HFF-Myc (cell line): ENCODE results near the gene OSBPL3.

Source experiments
- DNase-seq: peaks from one replicate; pipeline ENCODE4 v3.0.0-alpha.2; 2011; ENCODE audit warnings: low read depth; ENCODE audit errors: extremely low read depth
- H3K4me3 ChIP-seq: replicated peaks from 2 replicates; pipeline ENCODE4 v1.5.1; 2011; ENCODE audit warnings: low read depth, mild to moderate bottlenecking, control low read depth, low read length
- CTCF ChIP-seq: IDR thresholded peaks from 2 replicates; pipeline ENCODE4 v1.5.1; 2012; ENCODE audit warnings: mild to moderate bottlenecking, low read depth, low read length, control low read depth; ENCODE audit errors: missing control alignments

The OSBPL3 gene

GRCh38 chr7:24874791-24875190 is 105.2 kb downstream of the OSBPL3 start:
- no peak overlapping the region for H3K4me3 ChIP-seq
- DNase-seq: no peak
- TF ChIP-seq CTCF: no peak

GRCh38 chr7:24873944-24874343 is 106.0 kb downstream of the OSBPL3 start:
- no peak for DNase-seq
- TF ChIP-seq CTCF: no peak
- no peak overlapping the region for H3K4me3 ChIP-seq

DNA sequence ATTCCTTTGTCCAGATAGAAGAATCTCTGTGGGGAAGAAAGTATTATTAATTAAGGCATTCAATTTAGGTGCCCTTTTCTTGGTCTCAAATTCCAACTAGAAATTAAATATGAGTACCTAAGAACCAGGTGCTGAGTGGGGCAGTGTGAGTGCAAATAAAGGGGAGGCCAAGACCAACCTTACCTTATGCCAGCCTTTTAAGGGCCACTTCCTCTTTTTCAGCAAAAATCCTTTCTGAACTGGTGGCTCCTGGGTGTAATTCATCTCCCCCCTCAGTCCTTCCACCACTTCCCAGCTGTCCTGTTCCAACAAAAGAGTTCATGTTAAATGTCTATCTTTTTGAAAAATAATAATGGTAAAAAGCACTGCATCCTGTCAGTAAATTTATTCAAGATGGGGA is 108.2 kb downstream of the OSBPL3 start:
- no peak overlapping the region for H3K4me3 ChIP-seq
- TF ChIP-seq CTCF: no peak
- DNase-seq: no peak

DNA sequence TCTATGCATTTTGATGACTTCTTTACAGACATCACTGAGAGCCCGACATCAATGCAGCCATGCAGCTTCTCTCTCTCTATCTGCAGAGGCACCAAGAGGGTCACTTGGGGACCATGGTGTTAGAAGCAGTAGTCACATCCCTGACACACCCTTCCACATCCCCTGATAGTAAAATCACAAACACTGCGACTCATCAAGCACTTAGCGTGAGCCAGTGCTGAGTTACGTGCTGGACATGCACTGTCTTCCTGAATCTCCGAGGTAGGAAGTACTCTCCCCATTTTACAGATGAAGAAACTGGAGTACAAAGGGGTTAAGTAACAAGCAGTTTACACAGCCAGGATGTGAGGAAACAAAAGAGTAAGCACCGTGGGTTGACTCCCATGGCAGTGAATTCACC is 109.2 kb downstream of the OSBPL3 start:
- TF ChIP-seq CTCF: no peak
- H3K4me3 ChIP-seq: no peak overlapping the region
- no peak for DNase-seq

- no peak for DNase-seq
- TF ChIP-seq CTCF: no peak
- no peak overlapping the region for H3K4me3 ChIP-seq
Observed at GRCh38 chr7:24869572-24869971, 110.4 kb downstream of the OSBPL3 start.

GRCh38 chr7:24868741-24869140 is 111.2 kb downstream of the OSBPL3 start:
- H3K4me3 ChIP-seq: no peak overlapping the region
- no peak for TF ChIP-seq CTCF
- DNase-seq: no peak

- no peak for TF ChIP-seq CTCF
- no peak overlapping the region for H3K4me3 ChIP-seq
- no peak for DNase-seq
Observed at GRCh38 chr7:24866004-24866615, 113.9 kb downstream of the OSBPL3 start.
